Measurements from ENCODE around the gene HNRNPA3. TPM values are rescaled to one million over a fixed set of nuclear protein-coding genes. Genes with fewer than 3 reads are reported as not detected.

The HNRNPA3 gene
- total and polyA plus RNA-seq, 2 of the 13 experiments (the other 11 are each of a cell fraction or from before 2014, with no cell fraction given), result 73.3 to 97.7 TPM

GRCh38 chr2:177188482-177189469, 23.8 kb upstream of the HNRNPA3 start (continued):
- TF ChIP-seq, protein P1, sequence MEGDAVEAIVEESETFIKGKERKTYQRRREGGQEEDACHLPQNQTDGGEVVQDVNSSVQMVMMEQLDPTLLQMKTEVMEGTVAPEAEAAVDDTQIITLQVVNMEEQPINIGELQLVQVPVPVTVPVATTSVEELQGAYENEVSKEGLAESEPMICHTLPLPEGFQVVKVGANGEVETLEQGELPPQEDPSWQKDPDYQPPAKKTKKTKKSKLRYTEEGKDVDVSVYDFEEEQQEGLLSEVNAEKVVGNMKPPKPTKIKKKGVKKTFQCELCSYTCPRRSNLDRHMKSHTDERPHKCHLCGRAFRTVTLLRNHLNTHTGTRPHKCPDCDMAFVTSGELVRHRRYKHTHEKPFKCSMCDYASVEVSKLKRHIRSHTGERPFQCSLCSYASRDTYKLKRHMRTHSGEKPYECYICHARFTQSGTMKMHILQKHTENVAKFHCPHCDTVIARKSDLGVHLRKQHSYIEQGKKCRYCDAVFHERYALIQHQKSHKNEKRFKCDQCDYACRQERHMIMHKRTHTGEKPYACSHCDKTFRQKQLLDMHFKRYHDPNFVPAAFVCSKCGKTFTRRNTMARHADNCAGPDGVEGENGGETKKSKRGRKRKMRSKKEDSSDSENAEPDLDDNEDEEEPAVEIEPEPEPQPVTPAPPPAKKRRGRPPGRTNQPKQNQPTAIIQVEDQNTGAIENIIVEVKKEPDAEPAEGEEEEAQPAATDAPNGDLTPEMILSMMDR (CRISPR knock-in tag; IDR thresholded peaks at IDR 0.05), result 0 out of 2 replicates have a peak, but pooled peaks have one; percentile 13
- 0 out of 2 replicates have a peak, but pooled peaks have one; percentile 19 for TF ChIP-seq FOXC1 (CRISPR knock-in tag; IDR thresholded peaks at IDR 0.05; ENCODE audit: borderline replicate concordance)
- peak; percentile 80 for TF ChIP-seq CREM (IDR thresholded peaks at IDR 0.05)
- no peak for TF ChIP-seq CREM (CRISPR knock-in tag; IDR thresholded peaks at IDR 0.05)
- 0 out of 2 replicates have a peak, but pooled peaks have one; percentile 22 for TF ChIP-seq ZNF556 (CRISPR knock-in tag; IDR thresholded peaks at IDR 0.05; ENCODE audit: borderline replicate concordance)
- TF ChIP-seq, protein P2, sequence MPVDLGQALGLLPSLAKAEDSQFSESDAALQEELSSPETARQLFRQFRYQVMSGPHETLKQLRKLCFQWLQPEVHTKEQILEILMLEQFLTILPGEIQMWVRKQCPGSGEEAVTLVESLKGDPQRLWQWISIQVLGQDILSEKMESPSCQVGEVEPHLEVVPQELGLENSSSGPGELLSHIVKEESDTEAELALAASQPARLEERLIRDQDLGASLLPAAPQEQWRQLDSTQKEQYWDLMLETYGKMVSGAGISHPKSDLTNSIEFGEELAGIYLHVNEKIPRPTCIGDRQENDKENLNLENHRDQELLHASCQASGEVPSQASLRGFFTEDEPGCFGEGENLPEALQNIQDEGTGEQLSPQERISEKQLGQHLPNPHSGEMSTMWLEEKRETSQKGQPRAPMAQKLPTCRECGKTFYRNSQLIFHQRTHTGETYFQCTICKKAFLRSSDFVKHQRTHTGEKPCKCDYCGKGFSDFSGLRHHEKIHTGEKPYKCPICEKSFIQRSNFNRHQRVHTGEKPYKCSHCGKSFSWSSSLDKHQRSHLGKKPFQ (CRISPR knock-in tag; IDR thresholded peaks at IDR 0.05; ENCODE audit: insufficient replicate concordance), result no peak
- 0 out of 2 replicates have a peak, but pooled peaks have one; percentile 27 for TF ChIP-seq ZNF703 (CRISPR knock-in tag; IDR thresholded peaks at IDR 0.05; ENCODE audit: borderline replicate concordance)
- TF ChIP-seq RBAK (CRISPR knock-in tag; IDR thresholded peaks at IDR 0.05), result no peak
- TF ChIP-seq POGK (CRISPR knock-in tag; conservative IDR thresholded peaks at IDR 0.05), result peak; percentile 73
- no peak for TF ChIP-seq MED13 (CRISPR knock-in tag; IDR thresholded peaks at IDR 0.05)
- TF ChIP-seq ZNF607 (CRISPR knock-in tag; IDR thresholded peaks at IDR 0.05; ENCODE audit: borderline replicate concordance), result peak; percentile 54; the same call in 1 of the 2 replicates

All from HepG2 (cell line).